ENCODE data around the gene NFU1. TPM values are rescaled to one million over a fixed set of nuclear protein-coding genes. Genes with fewer than 3 reads are reported as not detected.
A peak's percentile ranks its signal among the peaks of the same experiment; 100 is the strongest.
"Not testable (repeated sequence)": the region's sequence is repeated elsewhere in the genome, so short reads cannot be mapped to it uniquely, and the experiment has no call there.

Gene NFU1
- total RNA-seq, 2 donors from 2014 or later, result 31.8 to 43.0 TPM

GRCh38 chr2:69450735-69451416 lies 13.6 kb upstream of the NFU1 start:
- Histone ChIP-seq H3K27ac (no peak overlapping the region), H3K9me3 (no peaks in the 10 kb centered on the region), H3K4me1 (no peaks in the 10 kb centered on the region), H3K4me3 (no peak overlapping the region), H3K36me3 (no peaks in the 10 kb centered on the region), H3K27me3 (no peaks in the 10 kb centered on the region)
- no peak for TF ChIP-seq CTCF (IDR thresholded peaks at IDR 0.05)
- DNase-seq (ENCODE audit: low spot score), result no peak

- H3K4me3 ChIP-seq, result no peak overlapping the region
- H3K4me1 ChIP-seq, result no peaks in the 10 kb centered on the region
- no peaks in the 10 kb centered on the region for H3K27me3 ChIP-seq
- H3K27ac ChIP-seq, result no peak overlapping the region
- no peaks in the 10 kb centered on the region for H3K36me3 ChIP-seq
- no peaks in the 10 kb centered on the region for H3K9me3 ChIP-seq
- DNase-seq (ENCODE audit: low spot score), result no peak
- TF ChIP-seq CTCF (IDR thresholded peaks at IDR 0.05), result no peak
Observed at GRCh38 chr2:69449906-69450305, 12.7 kb upstream of the NFU1 start.

DNA sequence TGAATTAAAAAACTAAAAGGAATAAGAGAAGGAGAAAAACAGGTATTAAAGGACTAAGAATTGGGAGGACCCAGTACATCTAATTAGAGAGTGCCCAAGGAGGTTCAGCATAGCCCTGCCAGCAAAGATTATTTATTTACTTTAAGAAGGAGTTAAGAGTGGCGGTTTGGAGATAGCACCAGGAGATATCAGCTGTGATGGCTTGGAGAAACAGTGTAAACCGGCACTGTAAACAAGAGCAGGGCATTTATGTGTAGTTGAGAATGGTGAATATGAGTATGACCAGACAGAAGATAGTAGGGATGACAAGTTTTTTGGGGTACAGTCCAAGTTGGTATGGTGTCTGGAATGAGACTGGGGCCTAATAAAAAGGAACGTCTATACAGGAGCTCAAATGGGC lies 6.4 kb upstream of the NFU1 start:
- H3K4me1 ChIP-seq; H3K4me3 ChIP-seq; H3K27ac ChIP-seq; H3K9me3 ChIP-seq; H3K36me3 ChIP-seq; H3K27me3 ChIP-seq; DNase-seq (ENCODE audit: low spot score): not testable (repeated sequence)

GRCh38 chr2:69439499-69439898 lies 2.3 kb upstream of the NFU1 start:
- DNase-seq (ENCODE audit: low spot score); H3K9me3 ChIP-seq; H3K36me3 ChIP-seq; H3K27ac ChIP-seq; H3K4me3 ChIP-seq; H3K27me3 ChIP-seq: not testable (repeated sequence)
- peaks cover 0 to 23% of the 10 kb centered on the region in 2 donors for H3K4me1 ChIP-seq

DNA sequence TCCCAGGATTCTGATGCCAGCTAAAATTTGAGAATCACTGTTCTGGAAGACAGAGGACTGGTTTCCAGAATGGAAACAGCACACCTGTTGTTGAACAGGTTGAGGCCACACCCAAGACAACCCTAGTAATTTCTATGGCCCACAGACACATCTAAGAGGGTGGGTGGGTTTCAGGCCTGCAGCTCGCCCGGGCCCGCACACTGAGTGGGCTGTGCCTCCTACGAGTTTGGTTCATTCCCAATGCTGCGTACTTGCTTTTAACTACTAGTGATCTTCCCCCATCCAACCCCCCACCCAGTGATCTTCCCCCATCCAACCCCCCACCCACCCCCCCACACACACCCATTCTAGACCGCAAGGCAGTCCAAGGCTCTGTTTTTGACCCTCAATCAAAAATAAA lies 1.3 kb upstream of the NFU1 start:
- H3K4me3 ChIP-seq, result no peak overlapping the region
- no peaks in the 10 kb centered on the region for H3K36me3 ChIP-seq
- H3K4me1 ChIP-seq, result peaks cover 0 to 25% of the 10 kb centered on the region in 2 donors
- no peak for DNase-seq (ENCODE audit: low spot score)
- H3K9me3 ChIP-seq, result no peaks in the 10 kb centered on the region
- peak overlapping the region; percentile 97 for H3K27ac ChIP-seq
- H3K27me3 ChIP-seq, result no peaks in the 10 kb centered on the region
- no peak for TF ChIP-seq CTCF (IDR thresholded peaks at IDR 0.05)

GRCh38 chr2:69437751-69438154 lies 518 bp upstream of the NFU1 start:
- DNase-seq (ENCODE audit: low spot score), result no peak
- H3K4me3 ChIP-seq, result peak overlapping the region; percentile 86 to 89
- H3K9me3 ChIP-seq, result no peaks in the 10 kb centered on the region
- no peak for TF ChIP-seq CTCF (IDR thresholded peaks at IDR 0.05)
- H3K36me3 ChIP-seq, result no peaks in the 10 kb centered on the region
- H3K27ac ChIP-seq, result peak overlapping the region; percentile 97
- peaks cover 0 to 25% of the 10 kb centered on the region in 2 donors for H3K4me1 ChIP-seq
- H3K27me3 ChIP-seq, result no peaks in the 10 kb centered on the region

- peak overlapping the region; percentile 86 to 89 for H3K4me3 ChIP-seq
- peaks cover 0 to 25% of the 10 kb centered on the region in 2 donors for H3K4me1 ChIP-seq
- no peak for TF ChIP-seq CTCF (IDR thresholded peaks at IDR 0.05)
Observed at GRCh38 chr2:69436596-69436937, 668 bp downstream of the NFU1 start.

More at GRCh38 chr2:69436596-69436937, 668 bp downstream of the NFU1 start:
- peak overlapping the region; percentile 97 for H3K27ac ChIP-seq
- DNase-seq (ENCODE audit: low spot score), result no peak
- H3K9me3 ChIP-seq, result no peaks in the 10 kb centered on the region
- no peaks in the 10 kb centered on the region for H3K27me3 ChIP-seq
- peaks cover 2% of the 10 kb centered on the region for H3K36me3 ChIP-seq

All from right atrium auricular region (tissue), 2 donors.